Stomach (tissue), 4 donors: Measurements from ENCODE around the gene CTCF.

Experiments used
- EP300 ChIP-seq: sonication (generic); formaldehyde crosslinking; IDR thresholded peaks from one replicate; pipeline ENCODE4 v1.6.1; 2017; ENCODE audit warnings: antibody characterized with exemption
- POLR2A ChIP-seq, 4 donors: fragments of 450-650 bp; IDR thresholded peaks; one replicate each; pipeline ENCODE4 v1.6.1; 2016; ENCODE audit warnings: antibody characterized with exemption in 4 of 4, control low read depth in 2 of 4, mild to moderate bottlenecking in 1 of 4, moderate library complexity in 1 of 4
- POLR2AphosphoS5 ChIP-seq, 3 donors: sonication (generic); formaldehyde crosslinking; IDR thresholded peaks; one replicate each; pipeline ENCODE4 v1.6.1; 2016; ENCODE audit warnings: antibody characterized with exemption in 3 of 3
- TF ChIP-seq, protein P1 (sequence below), 7 experiments: fragments of 450-650 bp in 4 of 7; fragments of 200-600 bp in 3 of 7; sonication (generic) in 3 of 7; IDR thresholded peaks; one replicate each; pipeline ENCODE4 v1.5.1; 2016 to 2019; ENCODE audit warnings: antibody characterized with exemption in 7 of 7, control low read depth in 2 of 7, mild to moderate bottlenecking in 1 of 7

DNA sequence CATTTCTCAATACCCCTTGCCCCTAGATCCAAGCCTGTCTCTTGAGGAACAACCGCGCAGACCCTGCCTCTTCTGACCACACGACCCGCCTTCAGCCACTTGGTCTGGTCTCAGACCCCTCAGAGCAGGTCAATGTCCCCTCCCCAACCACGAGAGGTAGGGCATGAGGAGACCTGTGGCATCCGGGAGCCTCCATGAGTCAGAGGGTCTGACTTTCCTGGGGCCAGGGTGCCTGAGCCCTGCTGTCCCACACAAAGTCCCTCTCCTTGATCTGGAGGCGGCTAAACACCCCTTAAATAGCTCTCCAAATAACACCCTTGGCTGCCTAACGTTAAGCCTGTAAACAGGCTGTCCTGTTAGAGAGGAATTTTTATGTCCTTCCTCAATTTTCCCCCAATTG is 87.7 kb downstream of the CTCF start:
- TF ChIP-seq, protein P1, sequence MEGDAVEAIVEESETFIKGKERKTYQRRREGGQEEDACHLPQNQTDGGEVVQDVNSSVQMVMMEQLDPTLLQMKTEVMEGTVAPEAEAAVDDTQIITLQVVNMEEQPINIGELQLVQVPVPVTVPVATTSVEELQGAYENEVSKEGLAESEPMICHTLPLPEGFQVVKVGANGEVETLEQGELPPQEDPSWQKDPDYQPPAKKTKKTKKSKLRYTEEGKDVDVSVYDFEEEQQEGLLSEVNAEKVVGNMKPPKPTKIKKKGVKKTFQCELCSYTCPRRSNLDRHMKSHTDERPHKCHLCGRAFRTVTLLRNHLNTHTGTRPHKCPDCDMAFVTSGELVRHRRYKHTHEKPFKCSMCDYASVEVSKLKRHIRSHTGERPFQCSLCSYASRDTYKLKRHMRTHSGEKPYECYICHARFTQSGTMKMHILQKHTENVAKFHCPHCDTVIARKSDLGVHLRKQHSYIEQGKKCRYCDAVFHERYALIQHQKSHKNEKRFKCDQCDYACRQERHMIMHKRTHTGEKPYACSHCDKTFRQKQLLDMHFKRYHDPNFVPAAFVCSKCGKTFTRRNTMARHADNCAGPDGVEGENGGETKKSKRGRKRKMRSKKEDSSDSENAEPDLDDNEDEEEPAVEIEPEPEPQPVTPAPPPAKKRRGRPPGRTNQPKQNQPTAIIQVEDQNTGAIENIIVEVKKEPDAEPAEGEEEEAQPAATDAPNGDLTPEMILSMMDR (IDR thresholded peaks at IDR 0.05) = no peak
- TF ChIP-seq POLR2A (IDR thresholded peaks at IDR 0.05) = no peak
- TF ChIP-seq EP300 = no peak
- TF ChIP-seq POLR2AphosphoS5 (IDR thresholded peaks at IDR 0.05) = no peak
